HG02973 (cell line): ENCODE results near the gene CWC22.
A peak's percentile ranks its signal among the peaks of the same experiment; 100 is the strongest.
"Not testable (repeated sequence)": the region's sequence is repeated elsewhere in the genome, so short reads cannot be mapped to it uniquely, and the experiment has no call there.

Experiments used
- ATAC-seq: cut with Tn5 transposase; IDR thresholded peaks from one replicate; pipeline ENCODE4 v1.9.1; 2021; ENCODE audit warnings: moderate library complexity; ENCODE audit not compliant: unreplicated experiment

The CWC22 gene

GRCh38 chr2:180006781-180007579, at the start of gene CWC22:
Gene CWC22, minus strand, starts transcription at chr2:180007297. Its CDS starts 13,956 bp downstream, at chr2:179993341.
- ATAC-seq = peak; percentile 97

- ATAC-seq = no peak
These were observed 49.4 kb upstream of the CWC22 start for GRCh38 chr2:180056367-180057118.

- ATAC-seq = not testable (repeated sequence)
These were observed 47.5 kb upstream of the CWC22 start for GRCh38 chr2:180054576-180054975.

GRCh38 chr2:180050246-180050645, 43.1 kb upstream of the CWC22 start:
- ATAC-seq = no peak

GRCh38 chr2:180048251-180048650, 41.2 kb upstream of the CWC22 start:
- ATAC-seq = no peak

- no peak for ATAC-seq
These were observed 39.7 kb upstream of the CWC22 start for GRCh38 chr2:180046776-180047175.

- ATAC-seq = no peak
These were observed 39.1 kb upstream of the CWC22 start for GRCh38 chr2:180046202-180046601.

- ATAC-seq = no peak
These were observed 33.2 kb upstream of the CWC22 start for GRCh38 chr2:180040146-180040925.

- no peak for ATAC-seq
These were observed 31.9 kb upstream of the CWC22 start for GRCh38 chr2:180038997-180039396.

- ATAC-seq = no peak
These were observed 27.1 kb upstream of the CWC22 start for GRCh38 chr2:180033993-180034894.

- no peak for ATAC-seq
These were observed 22.5 kb upstream of the CWC22 start for GRCh38 chr2:180029575-180029974.

- ATAC-seq = no peak
These were observed 14.8 kb upstream of the CWC22 start for GRCh38 chr2:180021850-180022249.

- ATAC-seq = no peak
These were observed 10.7 kb upstream of the CWC22 start for GRCh38 chr2:180017784-180018183.

GRCh38 chr2:180016937-180017336, 9.8 kb upstream of the CWC22 start:
- ATAC-seq = no peak

- ATAC-seq = no peak
These were observed 9.0 kb upstream of the CWC22 start for GRCh38 chr2:180015951-180016709.

- no peak for ATAC-seq
These were observed 5.4 kb upstream of the CWC22 start for GRCh38 chr2:180012523-180012922.

- no peak for ATAC-seq
These were observed 3.6 kb upstream of the CWC22 start for GRCh38 chr2:180010701-180011100.

- ATAC-seq = no peak
These were observed 866 bp downstream of the CWC22 start for GRCh38 chr2:180006231-180006630.

GRCh38 chr2:180005465-180005864, 1.6 kb downstream of the CWC22 start:
- not testable (repeated sequence) for ATAC-seq

- no peak for ATAC-seq
These were observed 2.4 kb downstream of the CWC22 start for GRCh38 chr2:180004731-180005130.
